NB4 (cell line): ENCODE data around the gene PPP1R16B.

Experiments
- DNase-seq: peaks from one replicate; pipeline ENCODE4 v3.0.0; 2010; ENCODE audit warnings: low read depth
- H3K4me3 ChIP-seq: one replicate; pipeline ENCODE4 v1.5.1; 2011; ENCODE audit warnings: mild to moderate bottlenecking, low read depth, low read length, moderate library complexity
- MYC ChIP-seq: IDR thresholded peaks from 2 replicates; pipeline ENCODE4 v1.6.1; 2011; ENCODE audit warnings: low read depth, low read length
- POLR2A ChIP-seq: IDR thresholded peaks from 2 replicates; pipeline ENCODE4 v1.6.1; 2011; ENCODE audit warnings: mild to moderate bottlenecking; ENCODE audit not compliant: insufficient read length; ENCODE audit errors: extremely low read depth
- TF ChIP-seq, protein P1 (sequence below): IDR thresholded peaks from 2 replicates; pipeline ENCODE4 v1.6.1; 2011; ENCODE audit warnings: low read depth, low read length
- TF ChIP-seq, protein P2 (sequence below): IDR thresholded peaks from one replicate; pipeline ENCODE4 v1.5.1; 2012; ENCODE audit warnings: low read depth, low read length

The PPP1R16B gene

DNA sequence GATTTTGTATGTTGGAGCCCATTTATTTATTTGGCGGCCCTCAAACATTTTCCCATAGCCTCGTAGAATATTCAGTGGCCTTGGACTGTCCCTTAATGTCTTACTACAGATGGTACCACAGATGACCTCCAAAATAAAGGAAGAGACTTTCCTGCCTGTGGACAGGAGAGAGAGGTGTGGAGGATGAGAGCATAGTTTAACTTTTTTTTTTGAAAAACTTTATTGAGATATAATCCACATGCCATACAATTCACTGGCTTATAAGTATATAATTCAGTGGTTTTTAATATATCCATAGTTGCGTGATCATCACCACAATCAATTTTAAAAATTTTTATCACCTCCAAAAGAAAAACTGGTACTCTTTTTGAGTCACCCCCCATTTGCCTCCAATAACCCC lies 4.6 kb upstream of the PPP1R16B start:
- DNase-seq = no peak
- H3K4me3 ChIP-seq = no peak overlapping the region
- no peak for TF ChIP-seq MYC
- no peak for TF ChIP-seq POLR2A
- TF ChIP-seq, protein P1, sequence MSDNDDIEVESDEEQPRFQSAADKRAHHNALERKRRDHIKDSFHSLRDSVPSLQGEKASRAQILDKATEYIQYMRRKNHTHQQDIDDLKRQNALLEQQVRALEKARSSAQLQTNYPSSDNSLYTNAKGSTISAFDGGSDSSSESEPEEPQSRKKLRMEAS = no peak
- TF ChIP-seq, protein P2, sequence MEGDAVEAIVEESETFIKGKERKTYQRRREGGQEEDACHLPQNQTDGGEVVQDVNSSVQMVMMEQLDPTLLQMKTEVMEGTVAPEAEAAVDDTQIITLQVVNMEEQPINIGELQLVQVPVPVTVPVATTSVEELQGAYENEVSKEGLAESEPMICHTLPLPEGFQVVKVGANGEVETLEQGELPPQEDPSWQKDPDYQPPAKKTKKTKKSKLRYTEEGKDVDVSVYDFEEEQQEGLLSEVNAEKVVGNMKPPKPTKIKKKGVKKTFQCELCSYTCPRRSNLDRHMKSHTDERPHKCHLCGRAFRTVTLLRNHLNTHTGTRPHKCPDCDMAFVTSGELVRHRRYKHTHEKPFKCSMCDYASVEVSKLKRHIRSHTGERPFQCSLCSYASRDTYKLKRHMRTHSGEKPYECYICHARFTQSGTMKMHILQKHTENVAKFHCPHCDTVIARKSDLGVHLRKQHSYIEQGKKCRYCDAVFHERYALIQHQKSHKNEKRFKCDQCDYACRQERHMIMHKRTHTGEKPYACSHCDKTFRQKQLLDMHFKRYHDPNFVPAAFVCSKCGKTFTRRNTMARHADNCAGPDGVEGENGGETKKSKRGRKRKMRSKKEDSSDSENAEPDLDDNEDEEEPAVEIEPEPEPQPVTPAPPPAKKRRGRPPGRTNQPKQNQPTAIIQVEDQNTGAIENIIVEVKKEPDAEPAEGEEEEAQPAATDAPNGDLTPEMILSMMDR = no peak

DNA sequence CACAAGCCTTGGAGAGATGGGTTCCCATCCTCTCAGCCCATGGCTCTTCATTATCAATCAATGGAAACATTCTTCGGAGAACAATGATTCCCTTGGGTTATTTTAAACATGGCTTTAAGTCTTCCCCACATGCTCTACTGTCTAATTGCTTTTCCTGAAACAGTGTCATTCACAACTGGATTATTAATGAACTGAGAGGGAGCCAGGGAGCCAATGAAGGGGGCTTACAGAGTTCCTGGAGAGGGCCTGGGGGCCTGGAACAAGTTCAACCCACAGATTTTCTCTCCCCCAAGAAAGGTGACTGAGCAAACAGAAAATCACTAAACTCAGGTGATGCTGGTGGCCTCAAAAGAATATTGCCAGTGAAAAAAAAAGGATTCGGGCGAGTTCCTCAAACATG lies 1.3 kb upstream of the PPP1R16B start:
- no peak for DNase-seq

DNA sequence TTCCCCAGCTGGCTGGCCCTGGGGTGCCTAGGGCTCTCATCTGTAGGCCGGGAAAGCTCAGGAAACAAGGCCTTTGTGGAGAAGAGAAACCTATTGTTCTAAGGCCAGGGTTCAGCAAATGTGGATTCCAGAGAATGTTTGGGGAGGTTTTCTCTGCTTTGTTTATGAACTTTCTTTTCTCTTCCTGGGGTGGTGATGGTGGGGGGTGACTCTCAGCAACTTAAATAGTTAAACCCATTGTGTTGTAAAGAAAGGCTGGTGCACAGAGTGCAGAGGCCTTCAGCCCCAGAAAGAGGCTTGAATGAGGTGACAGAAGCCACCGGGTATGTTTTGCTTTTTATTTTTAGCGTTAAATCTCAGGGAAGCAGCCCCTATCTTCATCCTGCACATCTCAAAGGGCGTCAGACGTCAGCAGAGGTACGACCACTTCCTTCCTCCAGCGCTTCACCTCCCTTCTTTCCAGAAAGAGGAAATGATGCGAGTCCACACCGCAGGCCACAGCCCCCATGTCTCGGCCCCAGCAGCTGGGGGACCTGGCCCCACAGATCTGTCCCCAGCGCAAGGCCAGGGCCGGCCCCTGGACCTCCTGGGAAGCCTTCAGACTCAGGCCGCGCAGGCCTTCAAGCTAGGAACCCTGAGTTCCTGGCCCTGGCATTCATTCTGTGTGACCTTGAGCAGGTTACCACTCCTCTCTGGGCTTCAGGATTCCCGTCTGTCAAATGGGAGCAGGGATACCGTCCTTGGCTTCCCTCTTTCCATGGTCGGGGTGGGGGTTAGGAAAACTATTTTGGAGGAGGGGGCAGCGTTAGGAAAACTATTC lies 605 bp upstream of the PPP1R16B start:
- TF ChIP-seq, protein P1 = no peak
- peak; percentile 67 for TF ChIP-seq MYC
- DNase-seq = peak; percentile 93

More for the DNA sequence above, 1.3 kb upstream of the PPP1R16B start:
- no peak overlapping the region for H3K4me3 ChIP-seq
- TF ChIP-seq MYC (no peak), POLR2A (no peak)
- TF ChIP-seq, protein P2 = no peak
- TF ChIP-seq, protein P1 = no peak

DNA sequence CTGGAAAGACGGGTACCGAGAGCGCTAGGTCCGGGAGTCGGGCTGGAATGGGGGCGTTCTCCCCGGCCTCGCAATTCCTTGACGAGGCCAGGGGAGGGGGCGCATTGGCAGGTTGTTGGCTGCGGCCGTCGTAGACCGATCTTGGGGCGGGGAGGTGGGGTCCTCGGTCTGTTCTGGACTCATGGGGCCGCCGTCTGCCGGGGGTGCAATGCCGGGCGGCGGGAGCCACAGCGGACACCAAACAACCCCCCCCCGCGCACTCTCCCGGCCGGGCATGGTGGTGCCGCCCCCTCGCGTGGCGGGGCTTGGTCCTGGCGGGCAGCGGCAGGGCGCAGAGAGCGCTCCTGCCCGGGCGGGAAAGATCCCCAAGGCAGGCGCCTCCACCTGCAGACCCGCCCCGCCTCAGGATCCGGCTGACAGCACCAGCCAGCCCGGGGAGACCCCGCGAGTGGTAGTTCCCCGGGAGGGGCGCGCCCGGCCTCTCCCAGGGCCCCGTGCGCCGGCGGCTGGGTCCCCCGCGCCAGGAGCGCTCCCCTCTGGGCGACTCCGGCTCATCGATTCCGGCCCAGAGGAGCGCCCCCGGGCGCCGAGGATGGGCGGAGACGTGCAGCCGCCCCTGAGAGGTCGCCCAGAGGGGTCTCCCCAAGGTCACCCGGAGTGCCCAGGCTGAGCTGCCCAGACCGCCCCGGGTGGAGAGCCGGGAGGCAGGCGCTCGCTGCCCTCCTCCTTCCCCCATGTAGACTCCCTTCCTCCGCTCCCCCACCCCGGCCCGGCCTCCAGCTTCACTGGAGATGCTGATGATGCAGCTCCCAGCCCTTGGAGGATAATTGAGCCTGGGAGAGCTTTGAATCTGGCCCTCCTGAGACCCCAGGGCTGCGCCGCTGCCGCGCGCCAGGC lies 709 bp downstream of the PPP1R16B start:
- peak overlapping the region; percentile 55 for H3K4me3 ChIP-seq
- peak; percentile 48 for DNase-seq
- TF ChIP-seq MYC (no peak), POLR2A (no peak)
- TF ChIP-seq, protein P2 = peak; percentile 19
- TF ChIP-seq, protein P1 = no peak

More for the DNA sequence above, 605 bp upstream of the PPP1R16B start:
- H3K4me3 ChIP-seq = peak overlapping the region; percentile 55

DNA sequence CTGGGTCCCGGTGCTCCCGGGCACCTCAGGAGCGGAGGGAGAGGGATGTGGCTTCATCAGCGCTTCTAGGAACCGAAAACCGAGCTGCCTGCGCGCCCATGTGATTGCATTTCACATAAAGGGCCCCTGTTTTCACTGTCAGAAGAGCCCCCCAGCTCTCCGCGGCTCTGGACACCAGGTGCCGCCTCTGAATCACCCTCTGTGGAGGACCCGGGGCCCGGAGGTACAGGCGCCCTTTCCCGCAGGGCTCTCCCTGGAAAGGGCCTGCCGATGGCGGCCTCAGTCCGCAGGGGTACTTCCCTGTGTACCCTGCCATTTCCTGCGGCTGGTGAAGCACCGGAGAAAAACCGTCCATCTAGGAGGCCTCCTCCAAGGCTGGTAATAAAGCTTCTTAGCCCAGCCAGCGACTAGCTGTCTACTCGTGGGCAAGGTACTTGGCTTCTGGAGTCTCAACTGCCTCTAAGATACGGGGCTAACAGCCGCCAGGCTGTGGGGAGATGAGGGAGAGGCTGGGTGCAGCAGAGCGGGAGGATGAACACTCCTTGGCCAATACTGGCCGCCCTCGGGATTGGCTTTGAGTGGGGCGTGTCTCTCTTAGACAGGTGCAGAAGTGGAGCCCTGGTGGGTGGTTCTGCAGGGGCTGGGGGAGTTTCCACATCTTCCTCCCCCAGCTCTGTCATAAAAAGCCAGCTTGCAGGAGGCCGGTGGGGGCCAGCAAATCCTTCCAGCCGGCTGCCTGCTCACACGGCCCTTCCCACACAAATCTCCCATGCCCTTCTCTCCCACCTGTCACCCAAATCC lies 1.6 kb downstream of the PPP1R16B start:
- H3K4me3 ChIP-seq = no peak overlapping the region
- no peak for TF ChIP-seq MYC
- TF ChIP-seq, protein P1 = no peak
- TF ChIP-seq POLR2A = no peak
- TF ChIP-seq, protein P2 = no peak
- DNase-seq = peak; percentile 40
